HG03558 (cell line): ENCODE results near the gene KPNA5.
"Not testable (repeated sequence)": the region's sequence is repeated elsewhere in the genome, so short reads cannot be mapped to it uniquely, and the experiment has no call there.

Source experiments
- ATAC-seq: cut with Tn5 transposase; IDR thresholded peaks from one replicate; pipeline ENCODE4 v1.9.1; 2021; ENCODE audit warnings: moderate number of reproducible peaks; ENCODE audit not compliant: unreplicated experiment; ENCODE audit errors: extremely low read depth

Gene KPNA5

GRCh38 chr6:116695401-116695800 is 14.4 kb downstream of the KPNA5 start:
- peak; percentile 90 for ATAC-seq

DNA sequence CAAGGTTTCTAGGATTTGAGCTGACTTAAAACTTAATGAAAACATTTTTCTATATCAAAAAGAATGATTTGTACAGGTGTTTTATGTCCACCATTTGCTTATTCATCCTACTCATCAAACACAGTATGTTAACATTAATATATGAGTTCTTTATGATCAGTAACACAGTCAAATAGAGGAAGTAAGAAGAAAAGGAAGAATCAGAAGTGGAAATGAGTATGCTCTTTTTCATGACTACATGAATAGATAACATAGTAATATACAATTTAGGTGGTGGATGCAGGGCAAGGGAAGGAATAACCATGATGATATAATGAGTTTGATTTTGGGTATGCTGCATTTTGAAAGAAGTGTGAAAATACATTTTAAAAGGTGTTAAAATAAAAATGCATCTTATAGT is 16.5 kb downstream of the KPNA5 start:
- ATAC-seq, result peak; percentile 61

GRCh38 chr6:116703888-116704287 is 22.9 kb downstream of the KPNA5 start:
- not testable (repeated sequence) for ATAC-seq

GRCh38 chr6:116705917-116706316 is 24.9 kb downstream of the KPNA5 start:
- no peak for ATAC-seq

- no peak for ATAC-seq
Observed at GRCh38 chr6:116714296-116714695, 33.3 kb downstream of the KPNA5 start.

DNA sequence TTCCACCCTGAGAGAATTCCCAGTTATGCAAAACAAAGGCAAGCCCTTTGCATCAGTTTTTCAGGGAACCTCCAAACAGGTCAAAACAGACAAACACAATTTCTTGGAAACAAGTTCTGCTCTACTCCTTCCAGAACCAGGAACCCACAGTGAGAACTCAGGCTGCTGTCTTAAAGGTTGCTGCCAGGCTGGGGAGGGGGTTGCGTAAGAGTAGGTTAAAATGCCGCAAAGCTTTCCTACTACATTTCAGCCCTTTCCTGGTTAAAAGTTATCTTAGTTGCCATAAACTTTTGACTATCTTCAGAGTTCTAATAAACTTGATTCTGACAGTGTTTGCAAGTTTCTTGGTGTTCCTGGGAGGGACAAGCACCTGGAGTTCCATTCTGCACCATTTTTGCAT is 33.8 kb downstream of the KPNA5 start:
- no peak for ATAC-seq

DNA sequence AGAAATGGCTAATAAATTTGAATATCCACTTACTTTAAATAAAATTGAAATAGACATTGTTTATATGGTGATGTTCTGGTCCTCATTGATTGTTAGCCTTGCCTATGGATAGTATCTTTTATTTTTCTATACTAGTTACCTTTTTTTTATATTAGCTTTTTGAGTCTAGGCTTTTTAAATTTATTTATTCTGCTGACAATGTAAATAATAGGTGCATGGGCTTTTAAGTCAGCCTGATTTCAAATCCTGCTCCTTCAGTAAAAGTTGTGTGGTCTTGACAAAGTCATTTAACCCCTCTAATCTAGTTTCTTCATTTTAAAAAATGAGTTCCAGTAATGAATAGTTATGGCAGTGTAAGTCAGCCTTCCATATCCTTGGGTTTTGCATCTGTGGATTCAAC is 45.9 kb downstream of the KPNA5 start:
- ATAC-seq, result no peak

GRCh38 chr6:116730513-116730912 is 49.5 kb downstream of the KPNA5 start:
- ATAC-seq, result no peak

- ATAC-seq, result no peak
Observed at GRCh38 chr6:116737004-116737403, 56.0 kb downstream of the KPNA5 start.

- not testable (repeated sequence) for ATAC-seq
Observed at GRCh38 chr6:116740486-116740885, 59.5 kb downstream of the KPNA5 start.

DNA sequence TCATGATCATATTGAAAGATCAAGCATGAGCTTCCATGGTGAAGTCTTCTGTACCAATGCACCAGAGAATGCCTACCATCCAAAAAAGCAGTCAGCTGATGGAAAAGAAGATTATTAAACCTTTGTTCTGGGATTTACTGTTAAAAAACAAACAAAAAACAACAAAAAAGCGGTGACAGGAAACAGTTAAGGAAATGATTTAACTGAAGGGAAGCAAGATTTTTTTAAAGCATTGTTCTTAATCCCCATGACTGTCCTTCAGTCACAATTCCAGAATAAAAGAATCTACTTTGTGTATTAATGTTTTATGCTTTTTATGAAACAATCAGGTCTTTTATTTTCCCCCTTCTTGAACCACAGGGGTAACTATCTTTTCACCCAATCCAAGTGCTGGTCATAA is 60.6 kb downstream of the KPNA5 start:
- no peak for ATAC-seq

GRCh38 chr6:116745176-116745575 is 64.2 kb downstream of the KPNA5 start:
- ATAC-seq, result no peak

GRCh38 chr6:116761779-116762178 is 80.8 kb downstream of the KPNA5 start:
- ATAC-seq, result no peak

GRCh38 chr6:116762235-116762634 is 81.2 kb downstream of the KPNA5 start:
- no peak for ATAC-seq

DNA sequence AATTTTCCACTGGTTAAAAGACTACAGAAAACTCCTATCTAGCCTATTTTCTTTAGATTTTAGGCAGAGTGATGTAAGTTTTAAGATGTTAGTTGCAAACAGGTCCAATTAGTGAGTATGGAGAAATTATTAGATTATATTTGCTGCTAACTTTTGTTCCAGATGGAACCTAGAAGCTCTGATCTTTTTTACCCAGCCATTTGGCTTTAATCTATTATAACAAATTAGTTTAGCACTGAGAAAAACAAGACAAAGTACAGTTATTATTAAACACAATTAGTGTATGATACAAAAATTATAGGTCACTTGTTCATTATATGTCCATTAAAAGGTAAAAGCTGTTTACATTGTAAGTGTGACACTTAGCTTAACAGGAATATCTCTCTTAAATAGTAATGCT is 82.0 kb downstream of the KPNA5 start:
- no peak for ATAC-seq

DNA sequence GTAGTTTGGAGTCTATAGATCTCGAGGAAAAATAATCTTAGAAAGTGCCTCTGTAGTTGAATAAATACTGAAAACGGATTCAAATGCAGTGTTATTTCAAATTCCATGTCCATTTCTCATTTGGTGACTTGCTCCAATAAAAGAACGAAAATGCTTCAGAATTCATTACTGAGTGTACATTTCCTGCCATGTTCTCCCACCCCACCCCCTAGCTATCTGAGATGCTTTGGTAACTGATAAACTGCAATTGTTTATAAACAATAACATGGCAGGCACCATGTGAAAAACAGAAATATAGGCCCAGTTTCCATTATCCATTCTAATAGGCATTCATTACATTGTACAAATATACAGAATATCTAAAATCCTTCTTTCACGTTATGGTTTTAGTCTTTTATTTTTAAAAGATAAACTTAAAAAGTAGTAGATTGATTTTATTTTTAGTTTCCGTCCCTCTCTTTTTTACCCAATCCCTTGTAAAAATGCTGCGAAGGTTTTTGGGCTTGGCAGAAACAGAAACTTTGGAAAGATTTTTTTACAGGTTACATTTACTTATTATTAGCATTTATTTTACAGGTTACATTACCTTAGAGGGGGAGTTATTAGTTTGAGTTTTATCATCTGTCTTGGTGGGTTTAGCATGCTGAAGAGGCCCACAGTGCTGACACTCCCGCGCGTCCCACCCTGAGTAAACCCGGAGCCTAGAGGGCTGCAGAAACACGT is 83.1 kb downstream of the KPNA5 start:
- ATAC-seq, result no peak

GRCh38 chr6:116764629-116764960 is 83.6 kb downstream of the KPNA5 start:
- no peak for ATAC-seq

DNA sequence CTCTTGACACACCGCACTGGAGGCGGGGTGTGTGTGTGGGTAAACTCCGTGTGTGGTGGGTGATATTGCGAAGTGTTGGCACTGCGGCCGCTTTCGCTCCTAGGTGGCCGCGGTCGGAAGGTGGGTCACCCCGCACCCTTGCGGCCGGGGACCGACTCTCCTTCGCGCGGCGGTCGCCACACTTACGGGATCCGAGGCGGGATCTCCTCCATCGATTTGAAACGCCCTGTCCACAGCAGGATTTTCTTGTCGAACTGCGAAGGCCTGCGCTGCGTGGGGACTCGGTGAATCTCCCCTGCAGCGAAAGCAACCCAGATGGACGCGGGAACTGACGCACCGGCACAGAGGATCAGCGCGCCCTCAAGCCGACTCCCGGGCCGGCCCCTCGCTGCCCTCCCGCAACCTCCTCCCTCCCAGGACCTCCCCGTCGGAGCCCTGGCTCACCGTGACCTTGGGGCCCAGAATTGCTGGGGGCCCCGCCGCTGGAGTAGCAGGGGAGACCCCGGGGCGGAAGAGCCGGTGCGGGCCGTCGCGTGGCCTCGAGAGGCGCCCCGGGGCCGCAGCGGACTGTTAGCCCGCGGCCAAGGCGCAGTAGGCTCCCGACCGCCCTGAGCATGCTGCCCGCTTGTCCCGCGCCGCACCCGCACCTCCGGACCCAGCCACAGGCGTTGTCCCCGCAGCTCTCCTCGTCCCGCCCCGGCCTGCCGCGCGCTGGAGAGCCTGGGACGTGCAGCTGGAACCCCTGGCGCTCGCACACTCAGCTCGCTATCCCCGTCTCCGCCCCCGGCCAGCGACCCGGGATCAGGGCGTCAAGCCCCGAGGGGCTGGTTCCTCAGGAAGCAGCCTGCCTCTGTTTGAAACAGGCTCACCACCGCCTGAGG is 84.2 kb downstream of the KPNA5 start, which contains the start of gene FAM162B:
Gene FAM162B (minus strand): TSS at position 759 of the 881 bp plus-strand sequence. CDS start 143 bp downstream, at position 616.
- no peak for ATAC-seq

GRCh38 chr6:116766506-116767176 is 85.6 kb downstream of the KPNA5 start:
- no peak for ATAC-seq

DNA sequence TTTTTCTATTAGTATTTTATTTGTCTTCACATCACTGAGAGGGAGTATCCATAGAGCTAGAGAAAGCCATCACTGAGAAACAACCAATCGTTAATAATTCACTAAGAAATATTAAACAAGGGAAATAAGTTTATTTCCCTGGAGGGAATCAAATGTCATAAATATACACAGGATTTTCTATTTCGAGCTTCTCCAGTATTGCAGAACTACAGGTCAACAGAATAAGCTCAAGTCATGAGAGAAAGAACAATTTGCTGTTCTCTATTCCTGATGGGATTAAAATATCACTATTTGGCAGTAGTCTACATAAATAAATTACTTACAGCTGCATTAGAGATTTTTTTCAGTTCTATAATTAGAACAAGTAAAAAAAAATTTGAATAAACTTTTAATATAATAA is 86.7 kb downstream of the KPNA5 start:
- ATAC-seq, result no peak

DNA sequence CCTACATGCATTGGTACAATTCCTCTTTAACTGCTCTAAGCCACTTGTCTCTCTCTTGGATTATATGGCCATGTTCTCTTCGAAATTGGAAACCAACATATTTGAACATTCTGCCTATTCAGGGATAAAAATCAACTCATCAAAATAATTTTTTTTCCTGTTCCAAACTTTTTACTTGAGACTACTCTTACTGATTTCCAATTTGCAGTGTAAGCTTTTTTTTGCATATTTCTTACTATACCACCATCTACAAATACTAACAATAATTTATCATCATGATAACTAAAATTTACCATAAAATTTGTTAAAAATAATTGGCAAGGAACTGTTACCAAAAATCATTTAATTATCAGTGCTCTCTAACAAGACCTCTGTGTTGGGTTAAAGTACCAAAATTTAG is 91.4 kb downstream of the KPNA5 start:
- ATAC-seq, result no peak
